HL-60 (cell line): ENCODE measurements around the gene AOC3.

Experiments used
- DNase-seq, 2 experiments: peaks; one replicate each; pipeline ENCODE4 v3.0.0-alpha.2; 2010 to 2020; ENCODE audit warnings: low read depth in 1 of 2, low spot score in 1 of 2
- H3K27ac ChIP-seq: fragments of 250-450 bp; sonication (Bioruptor Pico); replicated peaks from 2 replicates; pipeline ENCODE4 v1.5.1; 2020; ENCODE audit warnings: mild to moderate bottlenecking, moderate library complexity
- H3K27me3 ChIP-seq: fragments of 250-450 bp; sonication (Bioruptor Pico); 2 replicates; pipeline ENCODE4 v1.5.1; 2021; ENCODE audit warnings: mild to moderate bottlenecking, moderate library complexity; ENCODE audit not compliant: insufficient read depth, poor library complexity, severe bottlenecking
- H3K4me3 ChIP-seq: replicated peaks from 2 replicates; pipeline ENCODE4 v1.5.1; 2011; ENCODE audit warnings: mild to moderate bottlenecking, control low read depth, low read length; ENCODE audit not compliant: insufficient read depth
- GABPA ChIP-seq: IDR thresholded peaks from 2 replicates; pipeline ENCODE4 v1.6.1; 2012; ENCODE audit warnings: low read depth
- POLR2AphosphoS5 ChIP-seq: IDR thresholded peaks from 2 replicates; pipeline ENCODE4 v1.6.1; 2012; ENCODE audit warnings: low read depth
- SPI1 ChIP-seq: IDR thresholded peaks from 2 replicates; pipeline ENCODE4 v1.6.1; 2012; ENCODE audit warnings: low read depth, mild to moderate bottlenecking, borderline replicate concordance
- TF ChIP-seq, protein P1 (sequence below): IDR thresholded peaks from one replicate; pipeline ENCODE4 v1.5.1; 2011; ENCODE audit warnings: low read length, control low read depth, inconsistent platforms; ENCODE audit not compliant: insufficient read depth
- TF ChIP-seq, protein P2 (sequence below): IDR thresholded peaks from 2 replicates; pipeline ENCODE4 v1.6.1; 2012; ENCODE audit warnings: low read depth; ENCODE audit not compliant: insufficient replicate concordance

AOC3 gene

DNA sequence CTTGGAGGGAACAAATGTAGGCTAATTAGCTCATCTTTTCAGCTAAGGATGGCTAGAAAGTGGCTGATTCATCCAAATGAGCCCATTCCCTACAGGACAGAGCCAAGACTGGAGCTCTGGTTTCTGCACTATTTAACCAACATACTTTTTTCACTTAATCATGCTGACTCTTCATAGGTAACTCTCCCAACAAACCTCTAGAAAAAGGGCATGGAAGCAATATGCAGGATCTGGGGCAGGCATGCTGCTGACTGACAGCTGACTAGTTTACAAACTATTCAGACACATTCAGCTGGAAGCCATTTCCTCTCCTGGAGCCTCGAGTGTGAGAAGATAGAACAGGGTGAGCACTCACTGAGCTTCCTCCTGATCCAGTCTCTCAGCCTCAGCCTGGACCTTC is 33.1 kb upstream of the AOC3 start:
- no peak overlapping the region for H3K4me3 ChIP-seq
- TF ChIP-seq GABPA (no peak), SPI1 (no peak), POLR2AphosphoS5 (no peak)
- TF ChIP-seq, protein P1, sequence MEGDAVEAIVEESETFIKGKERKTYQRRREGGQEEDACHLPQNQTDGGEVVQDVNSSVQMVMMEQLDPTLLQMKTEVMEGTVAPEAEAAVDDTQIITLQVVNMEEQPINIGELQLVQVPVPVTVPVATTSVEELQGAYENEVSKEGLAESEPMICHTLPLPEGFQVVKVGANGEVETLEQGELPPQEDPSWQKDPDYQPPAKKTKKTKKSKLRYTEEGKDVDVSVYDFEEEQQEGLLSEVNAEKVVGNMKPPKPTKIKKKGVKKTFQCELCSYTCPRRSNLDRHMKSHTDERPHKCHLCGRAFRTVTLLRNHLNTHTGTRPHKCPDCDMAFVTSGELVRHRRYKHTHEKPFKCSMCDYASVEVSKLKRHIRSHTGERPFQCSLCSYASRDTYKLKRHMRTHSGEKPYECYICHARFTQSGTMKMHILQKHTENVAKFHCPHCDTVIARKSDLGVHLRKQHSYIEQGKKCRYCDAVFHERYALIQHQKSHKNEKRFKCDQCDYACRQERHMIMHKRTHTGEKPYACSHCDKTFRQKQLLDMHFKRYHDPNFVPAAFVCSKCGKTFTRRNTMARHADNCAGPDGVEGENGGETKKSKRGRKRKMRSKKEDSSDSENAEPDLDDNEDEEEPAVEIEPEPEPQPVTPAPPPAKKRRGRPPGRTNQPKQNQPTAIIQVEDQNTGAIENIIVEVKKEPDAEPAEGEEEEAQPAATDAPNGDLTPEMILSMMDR: no peak
- TF ChIP-seq, protein P2, sequence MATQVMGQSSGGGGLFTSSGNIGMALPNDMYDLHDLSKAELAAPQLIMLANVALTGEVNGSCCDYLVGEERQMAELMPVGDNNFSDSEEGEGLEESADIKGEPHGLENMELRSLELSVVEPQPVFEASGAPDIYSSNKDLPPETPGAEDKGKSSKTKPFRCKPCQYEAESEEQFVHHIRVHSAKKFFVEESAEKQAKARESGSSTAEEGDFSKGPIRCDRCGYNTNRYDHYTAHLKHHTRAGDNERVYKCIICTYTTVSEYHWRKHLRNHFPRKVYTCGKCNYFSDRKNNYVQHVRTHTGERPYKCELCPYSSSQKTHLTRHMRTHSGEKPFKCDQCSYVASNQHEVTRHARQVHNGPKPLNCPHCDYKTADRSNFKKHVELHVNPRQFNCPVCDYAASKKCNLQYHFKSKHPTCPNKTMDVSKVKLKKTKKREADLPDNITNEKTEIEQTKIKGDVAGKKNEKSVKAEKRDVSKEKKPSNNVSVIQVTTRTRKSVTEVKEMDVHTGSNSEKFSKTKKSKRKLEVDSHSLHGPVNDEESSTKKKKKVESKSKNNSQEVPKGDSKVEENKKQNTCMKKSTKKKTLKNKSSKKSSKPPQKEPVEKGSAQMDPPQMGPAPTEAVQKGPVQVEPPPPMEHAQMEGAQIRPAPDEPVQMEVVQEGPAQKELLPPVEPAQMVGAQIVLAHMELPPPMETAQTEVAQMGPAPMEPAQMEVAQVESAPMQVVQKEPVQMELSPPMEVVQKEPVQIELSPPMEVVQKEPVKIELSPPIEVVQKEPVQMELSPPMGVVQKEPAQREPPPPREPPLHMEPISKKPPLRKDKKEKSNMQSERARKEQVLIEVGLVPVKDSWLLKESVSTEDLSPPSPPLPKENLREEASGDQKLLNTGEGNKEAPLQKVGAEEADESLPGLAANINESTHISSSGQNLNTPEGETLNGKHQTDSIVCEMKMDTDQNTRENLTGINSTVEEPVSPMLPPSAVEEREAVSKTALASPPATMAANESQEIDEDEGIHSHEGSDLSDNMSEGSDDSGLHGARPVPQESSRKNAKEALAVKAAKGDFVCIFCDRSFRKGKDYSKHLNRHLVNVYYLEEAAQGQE: no peak
- no peaks in the 10 kb centered on the region for H3K27me3 ChIP-seq
- no peak for DNase-seq
- H3K27ac ChIP-seq: no peak overlapping the region

DNA sequence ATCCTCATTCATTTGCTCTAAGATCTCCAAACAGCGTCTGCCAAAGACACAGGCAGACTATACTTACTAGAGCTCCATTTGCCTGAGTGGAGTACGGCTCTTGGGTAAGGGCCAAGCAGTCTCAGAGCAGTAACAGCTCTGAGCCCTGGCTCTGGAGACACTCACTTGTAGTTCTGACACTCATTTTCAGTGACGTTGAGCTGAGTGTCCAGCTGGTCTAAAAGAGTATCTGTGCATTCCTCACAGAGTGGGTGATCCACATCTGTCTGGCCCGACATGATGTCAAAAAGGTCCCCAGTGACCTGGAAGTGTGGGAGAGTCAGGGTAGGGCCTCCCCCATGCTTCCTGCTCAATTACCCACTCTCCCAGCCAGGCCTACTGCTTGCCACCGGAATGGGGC is 32.6 kb upstream of the AOC3 start:
- no peak for TF ChIP-seq GABPA
- H3K27me3 ChIP-seq: no peaks in the 10 kb centered on the region
- H3K27ac ChIP-seq: no peak overlapping the region
- no peak overlapping the region for H3K4me3 ChIP-seq
- no peak for DNase-seq

DNA sequence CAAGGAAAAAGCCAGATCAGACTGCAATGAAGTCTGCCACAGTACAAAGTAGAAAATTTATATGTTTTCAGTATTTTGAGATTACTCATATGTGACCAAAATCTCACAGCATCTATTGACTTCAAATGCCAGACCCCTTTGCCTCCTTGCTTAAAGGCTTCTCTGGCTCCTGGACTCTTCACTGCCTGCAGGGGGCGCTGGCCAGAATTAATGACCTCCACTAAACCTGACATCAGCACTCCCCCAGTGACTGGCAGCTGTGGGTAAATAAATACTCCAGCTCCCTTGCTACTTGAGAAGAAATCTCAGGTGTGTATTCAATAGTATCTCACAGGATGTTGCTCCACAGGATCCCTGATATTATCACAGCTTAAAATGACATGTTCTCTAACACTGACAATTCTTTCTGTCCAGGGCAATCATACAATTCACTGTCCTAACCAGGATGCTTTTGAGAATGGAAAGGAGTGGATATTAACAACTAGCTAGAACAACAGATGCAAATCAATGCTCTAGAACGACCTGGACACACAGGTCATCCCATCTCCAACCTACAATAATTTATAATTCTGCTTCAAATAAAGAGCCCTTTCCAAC is 31.0 kb upstream of the AOC3 start:
- TF ChIP-seq SPI1: no peak
- TF ChIP-seq, protein P1: peak; percentile 80
- H3K27ac ChIP-seq: no peak overlapping the region

DNA sequence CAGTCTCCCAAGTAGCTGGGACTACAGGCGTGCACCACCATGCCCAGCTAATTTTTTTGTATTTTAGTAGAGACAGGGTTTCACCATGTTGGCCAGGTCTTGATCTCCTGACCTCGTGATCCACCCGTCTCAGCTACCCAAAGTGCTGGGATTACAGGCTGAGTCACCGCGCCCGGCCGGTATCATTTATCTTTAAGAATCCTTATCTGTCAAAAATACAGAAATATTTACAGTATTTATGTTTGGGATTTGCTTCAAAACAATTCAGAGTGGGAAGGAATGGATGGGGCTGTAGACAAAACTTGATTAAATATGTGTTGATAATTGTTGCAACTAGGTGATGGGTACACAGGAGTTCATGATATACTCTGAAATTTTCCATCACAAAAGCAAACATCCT is 29.8 kb upstream of the AOC3 start:
- DNase-seq: no peak
- Histone ChIP-seq H3K27me3 (no peaks in the 10 kb centered on the region), H3K4me3 (no peak overlapping the region), H3K27ac (no peak overlapping the region)
- TF ChIP-seq GABPA: no peak
- no peak for TF ChIP-seq SPI1
- TF ChIP-seq, protein P2: no peak
- TF ChIP-seq POLR2AphosphoS5: no peak
- TF ChIP-seq, protein P1: no peak

More for the DNA sequence above, 31.0 kb upstream of the AOC3 start:
- DNase-seq: peak in 1 of 2 experiments; percentile 74
- no peak overlapping the region for H3K4me3 ChIP-seq
- H3K27me3 ChIP-seq: no peaks in the 10 kb centered on the region
